ENCODE results near the gene OTOG.

- TF ChIP-seq EP300 (IDR thresholded peaks at IDR 0.05), result no peak
- TF ChIP-seq CTCF (IDR thresholded peaks at IDR 0.05), result no peak
Observed at GRCh38 chr11:17511571-17511970, 35.5 kb upstream of the OTOG start.

Measured in ovary (tissue), 3 donors.